ENCODE results near the gene DHX15. TPM values are rescaled to one million over a fixed set of nuclear protein-coding genes. Genes with fewer than 3 reads are reported as not detected.

Gene DHX15
- polyA plus RNA-seq, 1 experiment, result 53.2 TPM

DNA sequence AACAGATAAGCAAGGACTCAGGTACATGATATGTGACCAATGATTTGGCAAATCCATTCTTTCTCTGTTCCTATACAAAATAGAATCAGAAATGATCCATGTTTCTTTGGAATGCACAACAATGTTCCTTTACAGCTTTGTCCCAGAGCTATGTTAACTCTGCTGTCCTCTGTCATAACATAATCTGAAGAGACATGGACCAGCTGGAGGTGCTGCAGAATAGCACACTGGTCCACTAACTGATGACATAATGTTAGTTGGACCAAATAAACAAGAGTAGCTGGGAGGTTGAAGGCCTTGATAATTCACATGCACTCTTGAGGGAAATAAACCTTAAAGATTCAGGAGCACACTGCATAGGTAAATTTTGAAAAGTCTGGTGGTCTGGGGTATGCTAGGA is 23.0 kb upstream of the DHX15 start:
- ChIA-PET POLR2A (no interaction called here), CTCF (no interaction called here)
- no peaks in the 10 kb centered on the region for H3K36me3 ChIP-seq (ENCODE audit: control insufficient read depth, insufficient read depth, low read length)
- H3K4me3 ChIP-seq (ENCODE audit: low read depth, low read length), result no peak overlapping the region
- TF ChIP-seq, protein P1, sequence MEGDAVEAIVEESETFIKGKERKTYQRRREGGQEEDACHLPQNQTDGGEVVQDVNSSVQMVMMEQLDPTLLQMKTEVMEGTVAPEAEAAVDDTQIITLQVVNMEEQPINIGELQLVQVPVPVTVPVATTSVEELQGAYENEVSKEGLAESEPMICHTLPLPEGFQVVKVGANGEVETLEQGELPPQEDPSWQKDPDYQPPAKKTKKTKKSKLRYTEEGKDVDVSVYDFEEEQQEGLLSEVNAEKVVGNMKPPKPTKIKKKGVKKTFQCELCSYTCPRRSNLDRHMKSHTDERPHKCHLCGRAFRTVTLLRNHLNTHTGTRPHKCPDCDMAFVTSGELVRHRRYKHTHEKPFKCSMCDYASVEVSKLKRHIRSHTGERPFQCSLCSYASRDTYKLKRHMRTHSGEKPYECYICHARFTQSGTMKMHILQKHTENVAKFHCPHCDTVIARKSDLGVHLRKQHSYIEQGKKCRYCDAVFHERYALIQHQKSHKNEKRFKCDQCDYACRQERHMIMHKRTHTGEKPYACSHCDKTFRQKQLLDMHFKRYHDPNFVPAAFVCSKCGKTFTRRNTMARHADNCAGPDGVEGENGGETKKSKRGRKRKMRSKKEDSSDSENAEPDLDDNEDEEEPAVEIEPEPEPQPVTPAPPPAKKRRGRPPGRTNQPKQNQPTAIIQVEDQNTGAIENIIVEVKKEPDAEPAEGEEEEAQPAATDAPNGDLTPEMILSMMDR (IDR thresholded peaks at IDR 0.05; ENCODE audit: insufficient read depth, low read depth, low read length), result no peak
- peaks cover 2% of the 10 kb centered on the region for H3K27me3 ChIP-seq (ENCODE audit: control insufficient read depth, insufficient read depth, low read length)
- DNase-seq (ENCODE audit: low read depth), result no peak

DNA sequence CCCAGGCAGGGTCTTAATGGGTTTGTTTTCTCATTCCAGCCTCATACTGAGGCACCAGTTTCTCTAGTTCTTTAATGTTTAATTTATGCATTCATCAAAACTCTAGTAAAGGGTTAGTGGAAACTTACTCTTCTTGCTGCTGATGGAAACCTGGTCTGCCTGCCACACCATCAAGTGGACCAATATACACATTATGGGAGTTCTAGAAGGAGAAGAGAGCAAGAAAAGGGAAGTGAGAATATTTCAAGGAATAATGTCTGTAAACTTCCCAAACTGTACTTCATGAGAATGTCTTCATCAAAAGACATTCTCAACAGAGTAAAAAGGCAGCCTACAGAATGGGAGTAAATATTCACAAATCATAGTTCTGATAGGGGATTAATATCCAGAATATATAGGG is 20.9 kb upstream of the DHX15 start:
- DNase-seq (ENCODE audit: low read depth), result no peak
- POLR2A ChIA-PET, result no interaction called here
- CTCF ChIA-PET, result no interaction called here
- H3K36me3 ChIP-seq (ENCODE audit: control insufficient read depth, insufficient read depth, low read length), result no peaks in the 10 kb centered on the region
- peaks cover 2% of the 10 kb centered on the region for H3K27me3 ChIP-seq (ENCODE audit: control insufficient read depth, insufficient read depth, low read length)
- H3K4me3 ChIP-seq (ENCODE audit: low read depth, low read length), result no peak overlapping the region
- TF ChIP-seq, protein P1 (IDR thresholded peaks at IDR 0.05; ENCODE audit: insufficient read depth, low read depth, low read length), result no peak

DNA sequence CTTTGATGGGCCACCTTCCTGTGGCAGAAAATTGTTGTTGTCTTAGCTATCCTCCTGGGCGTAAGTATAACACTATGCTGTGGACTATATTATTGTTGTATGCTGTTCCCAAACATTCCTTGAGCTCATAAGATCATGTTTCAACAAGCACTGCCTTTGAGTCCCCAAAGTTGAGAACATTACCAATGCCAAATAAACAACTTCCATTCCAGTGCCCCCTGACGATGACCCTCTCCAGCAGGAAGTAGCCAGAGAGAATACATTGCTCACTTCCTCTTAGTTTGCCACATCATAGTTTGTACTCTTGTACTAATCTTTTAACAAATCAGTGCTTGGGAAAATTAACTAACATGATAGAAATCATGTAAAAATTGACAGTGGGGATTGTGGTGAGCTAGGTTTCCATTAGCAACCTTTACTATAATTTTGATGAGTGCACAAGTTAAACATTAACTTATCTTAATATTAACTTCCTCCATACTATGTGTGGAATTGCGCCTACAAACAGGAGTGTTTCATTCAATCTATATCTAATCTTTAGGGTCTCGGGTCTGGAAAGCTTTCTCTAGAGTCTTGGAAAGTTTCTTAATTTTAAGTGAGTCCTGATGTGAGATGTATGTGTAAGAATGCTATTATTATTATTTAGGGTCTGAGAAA is 20.3 kb upstream of the DHX15 start:
- CTCF ChIA-PET, result interaction anchor here (1.0 kb wide), 1 partner anchor 9 kb away, joined by 3 read pairs; no protein-coding TSS in a partner anchor

DNA sequence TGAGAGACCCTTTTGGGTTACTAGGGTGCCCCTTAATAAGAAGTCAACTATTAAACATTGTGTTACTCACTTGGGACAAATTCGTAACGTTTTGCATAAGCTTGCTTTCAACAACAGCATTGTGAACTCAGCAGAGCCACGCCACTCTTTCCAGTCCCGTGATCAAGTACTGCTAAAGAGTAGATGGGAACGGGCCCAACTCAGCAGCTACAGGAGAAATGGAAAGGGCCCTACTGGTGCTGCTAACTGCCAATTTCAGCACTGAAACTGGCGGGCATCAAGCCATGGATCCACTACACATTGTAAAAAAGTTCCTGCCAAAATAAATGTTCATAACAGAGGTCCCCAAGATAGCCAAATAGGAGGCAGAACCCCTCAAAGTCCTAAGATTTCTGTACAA is 19.0 kb upstream of the DHX15 start:
- Histone ChIP-seq H3K4me3 (ENCODE audit: low read depth, low read length) (no peak overlapping the region), H3K27me3 (ENCODE audit: control insufficient read depth, insufficient read depth, low read length) (peaks cover 2% of the 10 kb centered on the region), H3K36me3 (ENCODE audit: control insufficient read depth, insufficient read depth, low read length) (no peaks in the 10 kb centered on the region)
- no peak for DNase-seq (ENCODE audit: low read depth)
- POLR2A ChIA-PET, result no interaction called here
- TF ChIP-seq, protein P1 (IDR thresholded peaks at IDR 0.05; ENCODE audit: insufficient read depth, low read depth, low read length), result no peak
- CTCF ChIA-PET, result no interaction called here

More for the DNA sequence above, 20.3 kb upstream of the DHX15 start:
- H3K27me3 ChIP-seq (ENCODE audit: control insufficient read depth, insufficient read depth, low read length), result peaks cover 2% of the 10 kb centered on the region
- POLR2A ChIA-PET, result no interaction called here
- TF ChIP-seq, protein P1 (IDR thresholded peaks at IDR 0.05; ENCODE audit: insufficient read depth, low read depth, low read length), result no peak
- H3K36me3 ChIP-seq (ENCODE audit: control insufficient read depth, insufficient read depth, low read length), result no peaks in the 10 kb centered on the region
- H3K4me3 ChIP-seq (ENCODE audit: low read depth, low read length), result no peak overlapping the region
- no peak for DNase-seq (ENCODE audit: low read depth)

DNA sequence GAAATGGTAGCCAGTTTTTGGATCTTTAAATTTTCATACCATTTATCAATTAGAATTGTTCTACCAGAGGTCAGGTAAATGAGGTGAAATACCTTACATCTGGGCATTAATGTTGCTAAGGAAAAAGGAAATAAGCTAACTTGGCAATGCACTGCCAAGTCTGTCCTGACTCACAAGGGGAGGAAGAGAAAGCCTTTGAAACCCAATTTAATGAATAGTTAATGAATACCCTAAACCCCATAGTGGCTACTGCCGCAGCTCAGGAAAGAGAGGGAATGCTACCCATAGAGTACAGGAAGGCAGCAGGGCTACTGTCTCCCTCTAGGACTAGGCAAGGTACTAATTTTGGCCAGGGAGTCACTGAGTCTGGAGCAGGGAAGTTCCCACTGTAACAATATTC is 16.8 kb upstream of the DHX15 start:
- ChIA-PET POLR2A (no interaction called here), CTCF (no interaction called here)
- DNase-seq (ENCODE audit: low read depth), result no peak
- peaks cover 2% of the 10 kb centered on the region for H3K27me3 ChIP-seq (ENCODE audit: control insufficient read depth, insufficient read depth, low read length)
- no peak overlapping the region for H3K4me3 ChIP-seq (ENCODE audit: low read depth, low read length)
- TF ChIP-seq, protein P1 (IDR thresholded peaks at IDR 0.05; ENCODE audit: insufficient read depth, low read depth, low read length), result no peak
- H3K36me3 ChIP-seq (ENCODE audit: control insufficient read depth, insufficient read depth, low read length), result no peaks in the 10 kb centered on the region

All from BJ (cell line).